Upper lobe of left lung (tissue), 4 donors: ENCODE results near the gene FGGY.

Source experiments
- EP300 ChIP-seq, 4 donors: sonication (generic); formaldehyde crosslinking; IDR thresholded peaks; one replicate each; pipeline ENCODE4 v1.5.1; 2017; ENCODE audit warnings: antibody characterized with exemption in 4 of 4, control low read depth in 2 of 4
- POLR2A ChIP-seq, 4 donors: fragments of 450-650 bp; IDR thresholded peaks; one replicate each; pipeline ENCODE4 v1.5.1; 2016 to 2017; ENCODE audit warnings: antibody characterized with exemption in 4 of 4, mild to moderate bottlenecking in 2 of 4
- POLR2AphosphoS5 ChIP-seq, 2 donors: sonication (generic); formaldehyde crosslinking; IDR thresholded peaks; one replicate each; pipeline ENCODE4 v1.5.1; 2017; ENCODE audit warnings: antibody characterized with exemption in 2 of 2
- TF ChIP-seq, protein P1 (sequence below), 6 experiments: fragments of 450-650 bp in 4 of 6; fragments of 200-600 bp in 2 of 6; sonication (generic) in 2 of 6; IDR thresholded peaks; one replicate each; pipeline ENCODE4 v1.5.1; 2016 to 2019; ENCODE audit warnings: antibody characterized with exemption in 6 of 6

DNA sequence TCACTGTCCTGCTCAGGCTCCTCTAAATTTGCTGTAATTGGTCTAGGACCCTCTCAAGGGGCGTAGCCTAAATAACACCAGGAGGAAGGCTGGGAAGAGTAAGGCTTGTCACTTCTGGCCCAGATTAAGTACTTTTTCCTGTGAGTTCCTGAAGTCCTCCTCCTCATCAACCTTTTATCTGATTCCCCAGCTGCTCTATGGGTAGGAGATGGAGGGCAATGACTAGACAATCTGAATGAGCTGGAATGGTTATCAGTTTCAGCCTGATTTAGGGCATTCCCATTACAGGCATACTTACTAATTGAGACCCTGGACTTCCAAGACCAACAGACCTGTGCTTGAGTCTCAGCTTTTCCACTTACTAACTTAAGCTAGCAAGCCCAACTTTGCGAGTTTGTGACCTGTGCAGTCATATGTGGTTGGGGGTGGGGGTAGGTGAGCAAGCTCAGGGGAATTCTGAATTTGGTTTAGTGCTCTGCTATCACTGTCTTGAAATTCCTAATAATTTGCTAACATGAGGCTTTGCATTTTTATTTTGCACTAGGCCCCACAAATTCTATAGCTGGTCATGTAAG is 18.0 kb upstream of the FGGY start:
- TF ChIP-seq, protein P1, sequence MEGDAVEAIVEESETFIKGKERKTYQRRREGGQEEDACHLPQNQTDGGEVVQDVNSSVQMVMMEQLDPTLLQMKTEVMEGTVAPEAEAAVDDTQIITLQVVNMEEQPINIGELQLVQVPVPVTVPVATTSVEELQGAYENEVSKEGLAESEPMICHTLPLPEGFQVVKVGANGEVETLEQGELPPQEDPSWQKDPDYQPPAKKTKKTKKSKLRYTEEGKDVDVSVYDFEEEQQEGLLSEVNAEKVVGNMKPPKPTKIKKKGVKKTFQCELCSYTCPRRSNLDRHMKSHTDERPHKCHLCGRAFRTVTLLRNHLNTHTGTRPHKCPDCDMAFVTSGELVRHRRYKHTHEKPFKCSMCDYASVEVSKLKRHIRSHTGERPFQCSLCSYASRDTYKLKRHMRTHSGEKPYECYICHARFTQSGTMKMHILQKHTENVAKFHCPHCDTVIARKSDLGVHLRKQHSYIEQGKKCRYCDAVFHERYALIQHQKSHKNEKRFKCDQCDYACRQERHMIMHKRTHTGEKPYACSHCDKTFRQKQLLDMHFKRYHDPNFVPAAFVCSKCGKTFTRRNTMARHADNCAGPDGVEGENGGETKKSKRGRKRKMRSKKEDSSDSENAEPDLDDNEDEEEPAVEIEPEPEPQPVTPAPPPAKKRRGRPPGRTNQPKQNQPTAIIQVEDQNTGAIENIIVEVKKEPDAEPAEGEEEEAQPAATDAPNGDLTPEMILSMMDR (IDR thresholded peaks at IDR 0.05) = no peak
- TF ChIP-seq POLR2AphosphoS5 (IDR thresholded peaks at IDR 0.05) (no peak), POLR2A (IDR thresholded peaks at IDR 0.05) (no peak), EP300 (IDR thresholded peaks at IDR 0.05) (no peak)
